ENCODE results near the gene CPNE8.

Gene CPNE8

GRCh38 chr12:38817942-38818341 is 87.4 kb downstream of the CPNE8 start:
- no peak for TF ChIP-seq CREB1 (IDR thresholded peaks at IDR 0.05; ENCODE audit: low read depth)
- TF ChIP-seq RAD21 (IDR thresholded peaks at IDR 0.05; ENCODE audit: low read depth), result no peak
- TF ChIP-seq REST (IDR thresholded peaks at IDR 0.05; ENCODE audit: low read depth), result no peak

- TF ChIP-seq CEBPB (IDR thresholded peaks at IDR 0.05), result no peak
- no peak for TF ChIP-seq TAF1 (IDR thresholded peaks at IDR 0.05; ENCODE audit: low read depth)
- no peak for TF ChIP-seq RAD21 (IDR thresholded peaks at IDR 0.05; ENCODE audit: low read depth)
- no peak for TF ChIP-seq ZBTB7A (IDR thresholded peaks at IDR 0.05; ENCODE audit: low read depth)
- TF ChIP-seq NFIC (IDR thresholded peaks at IDR 0.05), result no peak
- no peak for TF ChIP-seq CREB1 (IDR thresholded peaks at IDR 0.05; ENCODE audit: low read depth)
- TF ChIP-seq TCF12 (IDR thresholded peaks at IDR 0.05; ENCODE audit: low read depth), result no peak
- TF ChIP-seq EGR1 (IDR thresholded peaks at IDR 0.05), result no peak
- TF ChIP-seq YY1 (IDR thresholded peaks at IDR 0.05; ENCODE audit: low read depth), result no peak
- TF ChIP-seq USF1 (IDR thresholded peaks at IDR 0.05), result no peak
- no peak for TF ChIP-seq FOXM1 (IDR thresholded peaks at IDR 0.05; ENCODE audit: borderline replicate concordance, low read depth)
- no peak for TF ChIP-seq EP300 (IDR thresholded peaks at IDR 0.05; ENCODE audit: borderline replicate concordance)
- no peak for TF ChIP-seq MAX (IDR thresholded peaks at IDR 0.05)
- no peak for TF ChIP-seq REST (IDR thresholded peaks at IDR 0.05; ENCODE audit: low read depth)
- no peak for TF ChIP-seq TEAD4 (IDR thresholded peaks at IDR 0.05)
These were observed 91.5 kb downstream of the CPNE8 start for GRCh38 chr12:38813923-38814322.

- TF ChIP-seq RAD21 (IDR thresholded peaks at IDR 0.05; ENCODE audit: low read depth) (no peak), YY1 (IDR thresholded peaks at IDR 0.05; ENCODE audit: low read depth) (no peak), ZBTB7A (IDR thresholded peaks at IDR 0.05; ENCODE audit: low read depth) (no peak), USF1 (IDR thresholded peaks at IDR 0.05) (no peak), REST (IDR thresholded peaks at IDR 0.05; ENCODE audit: low read depth) (no peak), CREB1 (IDR thresholded peaks at IDR 0.05; ENCODE audit: low read depth) (no peak), EGR1 (IDR thresholded peaks at IDR 0.05) (no peak), TCF12 (IDR thresholded peaks at IDR 0.05; ENCODE audit: low read depth) (no peak), NFIC (IDR thresholded peaks at IDR 0.05) (no peak), EP300 (IDR thresholded peaks at IDR 0.05; ENCODE audit: borderline replicate concordance) (no peak), MAX (IDR thresholded peaks at IDR 0.05) (no peak), CEBPB (IDR thresholded peaks at IDR 0.05) (no peak), FOXM1 (IDR thresholded peaks at IDR 0.05; ENCODE audit: borderline replicate concordance, low read depth) (no peak), TEAD4 (IDR thresholded peaks at IDR 0.05) (no peak), TAF1 (IDR thresholded peaks at IDR 0.05; ENCODE audit: low read depth) (no peak)
These were observed 93.5 kb downstream of the CPNE8 start for GRCh38 chr12:38811814-38812356.

GRCh38 chr12:38809832-38810231 is 95.6 kb downstream of the CPNE8 start:
- no peak for TF ChIP-seq TEAD4 (IDR thresholded peaks at IDR 0.05)
- TF ChIP-seq FOXM1 (IDR thresholded peaks at IDR 0.05; ENCODE audit: borderline replicate concordance, low read depth), result no peak
- TF ChIP-seq EGR1 (IDR thresholded peaks at IDR 0.05), result no peak
- no peak for TF ChIP-seq MAX (IDR thresholded peaks at IDR 0.05)
- TF ChIP-seq USF1 (IDR thresholded peaks at IDR 0.05), result no peak
- TF ChIP-seq TCF12 (IDR thresholded peaks at IDR 0.05; ENCODE audit: low read depth), result no peak
- TF ChIP-seq YY1 (IDR thresholded peaks at IDR 0.05; ENCODE audit: low read depth), result no peak
- TF ChIP-seq EP300 (IDR thresholded peaks at IDR 0.05; ENCODE audit: borderline replicate concordance), result no peak
- no peak for TF ChIP-seq CEBPB (IDR thresholded peaks at IDR 0.05)
- no peak for TF ChIP-seq NFIC (IDR thresholded peaks at IDR 0.05)
- no peak for TF ChIP-seq ZBTB7A (IDR thresholded peaks at IDR 0.05; ENCODE audit: low read depth)
- TF ChIP-seq RAD21 (IDR thresholded peaks at IDR 0.05; ENCODE audit: low read depth), result no peak
- TF ChIP-seq CREB1 (IDR thresholded peaks at IDR 0.05; ENCODE audit: low read depth), result no peak
- no peak for TF ChIP-seq TAF1 (IDR thresholded peaks at IDR 0.05; ENCODE audit: low read depth)
- no peak for TF ChIP-seq REST (IDR thresholded peaks at IDR 0.05; ENCODE audit: low read depth)

All from Ishikawa (cell line).